Endothelial cell of umbilical vein (primary cell): ENCODE results near the gene NUCKS1. TPM values are rescaled to one million over a fixed set of nuclear protein-coding genes. Genes with fewer than 3 reads are reported as not detected.

ENCODE experiments used
- BruUV-seq: library from RNA; stranded (reverse); fragments of 400-500 nt; replicated peaks from 2 replicates; lab custom pipeline; 2021; lab: Mats Ljungman, UMichigan
- CTCF ChIA-PET: fragments of 300-600, 350-600 bp; sonication (Branson Sonifier 250); formaldehyde crosslinking; loops from one replicate; lab custom pipeline; 2021; ENCODE audit warnings: antibody characterized with exemption, inconsistent platforms; lab: Charles Lee
- POLR2A ChIA-PET: fragments of 300-600, 350-600 bp; sonication (Branson Sonifier 250); formaldehyde crosslinking; loops from one replicate; lab custom pipeline; 2021; ENCODE audit warnings: antibody characterized with exemption, inconsistent platforms; lab: Charles Lee
- DNase-seq: peaks from one replicate; pipeline ENCODE4 v3.0.0-alpha.2; 2011; ENCODE audit warnings: low read depth, low spot score
- FAIRE-seq: peaks from 2 replicates; lab custom pipeline; 2011; peaks lifted over from hg19 to GRCh38; lab: Jason Lieb, UNC
- H2AFZ ChIP-seq: 2 replicates; pipeline ENCODE4 v1.6.0; 2012; ENCODE audit warnings: low read depth, low read length, control low read depth, inconsistent platforms
- H3K27ac ChIP-seq: 2 replicates; pipeline ENCODE4 v1.5.1; 2011; ENCODE audit warnings: low read depth, mild to moderate bottlenecking, control low read depth, low read length, moderate library complexity; ENCODE audit not compliant: insufficient read depth
- H3K27me3 ChIP-seq, 2 experiments: 2 replicates each; pipeline versions ENCODE4 v1.6.0 to v1.6.1; 2011; ENCODE audit warnings: low read length in 2 of 2, mixed read lengths in 1 of 2; ENCODE audit not compliant: control insufficient read depth in 2 of 2, insufficient read depth in 2 of 2
- H3K36me3 ChIP-seq, 2 experiments: 2 replicates in 1 of 2; 3 replicates in 1 of 2; pipeline ENCODE4 v1.5.1; 2011; ENCODE audit warnings: low read length in 2 of 2, mild to moderate bottlenecking in 1 of 2, moderate library complexity in 1 of 2; ENCODE audit not compliant: control insufficient read depth in 2 of 2, insufficient read depth in 2 of 2; ENCODE audit errors: extremely low read depth in 1 of 2
- H3K4me1 ChIP-seq: 3 replicates; pipeline ENCODE4 v1.5.1; 2011; ENCODE audit warnings: mild to moderate bottlenecking, low read length; ENCODE audit not compliant: control insufficient read depth, insufficient read depth; ENCODE audit errors: extremely low read depth
- H3K4me2 ChIP-seq: 2 replicates; pipeline ENCODE4 v1.6.1; 2011; ENCODE audit warnings: low read length, control low read depth, mixed read lengths; ENCODE audit not compliant: insufficient read depth
- H3K4me3 ChIP-seq, 3 experiments: fragments of 200-600 bp in 1 of 3; sonication (generic), shearing (Covaris generic) in 1 of 3; replicated peaks in 1 of 3; 2 replicates each; pipeline ENCODE4 v1.5.1; 2011 to 2016; ENCODE audit warnings: control low read depth in 3 of 3, low read length in 3 of 3, mild to moderate bottlenecking in 2 of 3, inconsistent platforms in 1 of 3, low read depth in 1 of 3, moderate library complexity in 1 of 3; ENCODE audit not compliant: insufficient read depth in 1 of 3
- H3K79me2 ChIP-seq: 2 replicates; pipeline ENCODE4 v1.6.0; 2012; ENCODE audit warnings: low read length, inconsistent platforms; ENCODE audit not compliant: control insufficient read depth, insufficient read depth
- H3K9ac ChIP-seq: replicated peaks from 2 replicates; pipeline ENCODE3; 2011; ENCODE audit warnings: low read length, control low read depth; ENCODE audit not compliant: insufficient read depth; ENCODE audit errors: extremely low read depth
- H3K9me1 ChIP-seq: replicated peaks from 3 replicates; pipeline ENCODE4 v1.6.0; 2011; ENCODE audit warnings: mild to moderate bottlenecking, low read length; ENCODE audit not compliant: control insufficient read depth, insufficient read depth; ENCODE audit errors: extremely low read depth
- H3K9me3 ChIP-seq: replicated peaks from 2 replicates; pipeline ENCODE4 v1.5.1; 2012; ENCODE audit warnings: low read length, inconsistent platforms; ENCODE audit not compliant: control insufficient read depth, insufficient read depth
- H4K20me1 ChIP-seq: replicated peaks from 2 replicates; pipeline ENCODE3; 2011; ENCODE audit warnings: mild to moderate bottlenecking, low read length; ENCODE audit not compliant: control insufficient read depth, insufficient read depth; ENCODE audit errors: extremely low read depth
- CTCF ChIP-seq, 2 donors: IDR thresholded peaks; 1 replicate in 1 of 2; 2 replicates in 1 of 2; pipeline ENCODE4 v1.5.1; 2011; ENCODE audit warnings: low read length in 2 of 2, mild to moderate bottlenecking in 2 of 2, moderate library complexity in 2 of 2, control low read depth in 1 of 2, inconsistent platforms in 1 of 2, low read depth in 1 of 2; ENCODE audit not compliant: insufficient read depth in 1 of 2; ENCODE audit errors: extremely low read depth in 1 of 2
- EZH2 ChIP-seq: IDR thresholded peaks from 2 replicates; pipeline ENCODE4 v1.6.1; 2012; ENCODE audit warnings: borderline replicate concordance, low read depth, mild to moderate bottlenecking, moderate library complexity, low read length, inconsistent platforms; ENCODE audit not compliant: severe bottlenecking
- FOS ChIP-seq: IDR thresholded peaks from 2 replicates; pipeline ENCODE4 v1.6.1; 2011; ENCODE audit warnings: mild to moderate bottlenecking, low read length, moderate library complexity, borderline replicate concordance; ENCODE audit not compliant: insufficient read depth
- GATA2 ChIP-seq: IDR thresholded peaks from 2 replicates; pipeline ENCODE4 v1.7.0; 2011; ENCODE audit warnings: low read depth, mild to moderate bottlenecking, moderate library complexity, mixed read lengths, low read length; ENCODE audit not compliant: insufficient read length, insufficient read depth
- JUN ChIP-seq: IDR thresholded peaks from 2 replicates; pipeline ENCODE4 v1.6.1; 2011; ENCODE audit warnings: borderline replicate concordance, low read depth; ENCODE audit not compliant: insufficient read length, insufficient read depth
- MAX ChIP-seq: IDR thresholded peaks from 2 replicates; pipeline ENCODE4 v1.6.1; 2011; ENCODE audit not compliant: insufficient read depth, insufficient read length
- MYC ChIP-seq: IDR thresholded peaks from one replicate; pipeline ENCODE4 v1.6.1; 2011; ENCODE audit warnings: mild to moderate bottlenecking, low read depth, low read length
- POLR2A ChIP-seq: IDR thresholded peaks from 2 replicates; pipeline ENCODE4 v1.6.1; 2012; ENCODE audit warnings: low read depth, mild to moderate bottlenecking, control low read depth, low read length
- POLR2AphosphoS5 ChIP-seq: IDR thresholded peaks from 2 replicates; pipeline ENCODE4 v1.6.1; 2012; ENCODE audit warnings: low read depth, mild to moderate bottlenecking, control low read depth, low read length, moderate library complexity; ENCODE audit not compliant: insufficient read depth
- dilution Hi-C: fragments of 300-500 bp; cut with MboI; formaldehyde crosslinking; loops from one replicate; pipeline ENCODE4 v1.15.0; 2019; ENCODE audit warnings: low sequenced_read_pairs; ENCODE audit not compliant: extremely low pct_ligation_motif_present
- intact Hi-C: fragments of 100-400 bp; cut with micrococcal nuclease; formaldehyde crosslinking; loops from one replicate; pipeline ENCODE4 v1.10.0; 2022
- polyA plus RNA-seq, 4 experiments: library from polyadenylated mRNA; depleted of rRNA in 3 of 4; stranded (reverse) in 3 of 4; unstranded in 1 of 4; fragments of >200 nt; gene quantifications; 2 replicates each; pipeline versions ENCODE4 v1.2.1 to v1.2.3, GENCODE V29; 2011 to 2012; ENCODE audit warnings: missing spikeins in 1 of 4
- total RNA-seq: library from RNA; stranded (reverse); gene quantifications from 2 replicates; pipeline ENCODE4 v1.2.3, GENCODE V29; 2021

Gene NUCKS1
- total and polyA plus RNA-seq, 2 donors (not counting 3 experiments of a cell fraction or from before 2014, with no cell fraction given) = 53.7 to 282 TPM

GRCh38 chr1:205785446-205785845 lies 35.5 kb upstream of the NUCKS1 start:
- Histone ChIP-seq H3K27ac (no peak overlapping the region), H3K79me2 (no peaks in the 10 kb centered on the region), H4K20me1 (no peaks in the 10 kb centered on the region), H3K4me1 (no peaks in the 10 kb centered on the region), H3K9ac (no peak overlapping the region), H3K9me3 (no peaks in the 10 kb centered on the region), H3K4me3 (no peak overlapping the region), H2AFZ (no peak overlapping the region), H3K9me1 (no peaks in the 10 kb centered on the region), H3K27me3 (no peaks in the 10 kb centered on the region), H3K4me2 (no peak overlapping the region), H3K36me3 (no peaks in the 10 kb centered on the region)
- no TSS peak for BruUV-seq
- no peak for FAIRE-seq
- intact Hi-C loops = no loop called here
- DNase-seq = no peak
- ChIA-PET CTCF (interaction anchor here (1.3 to 3.4 kb wide), 2 partner anchors 127 to 192 kb away, joined by 4 to 15 read pairs; no protein-coding TSS in a partner anchor), POLR2A (no interaction called here)
- dilution Hi-C loops = no loop called here
- TF ChIP-seq EZH2 (no peak), GATA2 (no peak), POLR2AphosphoS5 (no peak), POLR2A (no peak), JUN (no peak), MYC (no peak), CTCF (IDR thresholded peaks at IDR 0.05; ENCODE audit: extremely low read depth in 1 of 2, insufficient read depth in 1 of 2, low read depth in 1 of 2, low read length in 2 of 2) (no peak), MAX (no peak), FOS (no peak)
